ENCODE measurements around the gene C10orf67.

C10orf67 gene

DNA sequence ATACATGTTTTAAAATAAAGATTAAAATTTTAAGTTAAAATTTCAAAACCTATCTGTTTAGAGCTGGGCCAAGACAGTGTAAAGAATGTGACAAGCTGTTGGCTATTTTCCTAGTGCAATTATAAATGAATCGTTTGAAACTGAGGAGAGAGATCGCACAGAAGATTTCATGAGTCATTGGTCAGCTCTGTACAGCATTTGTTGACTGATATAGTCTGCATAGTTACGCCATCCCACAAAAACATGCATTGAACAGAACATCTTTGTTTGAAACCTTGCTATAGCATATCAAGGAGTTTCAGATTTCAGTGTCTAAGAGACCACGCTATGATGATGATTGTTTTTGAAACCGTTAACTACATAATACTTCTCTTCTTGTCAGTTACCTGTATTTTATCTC, 1.3 kb upstream of the C10orf67 start:
- no peaks in the 10 kb centered on the region for H4K20me1 ChIP-seq
- H3K27ac ChIP-seq = no peak overlapping the region
- TF ChIP-seq Cebpa-rat (IDR thresholded peaks at IDR 0.05) = no peak
- H3K4me1 ChIP-seq = peaks cover 5% of the 10 kb centered on the region; the same call in 1 of the 2 replicates
- no peaks in the 10 kb centered on the region for H3K36me3 ChIP-seq
- no peak overlapping the region for H3K4me2 ChIP-seq
- no peaks in the 10 kb centered on the region for H3K27me3 ChIP-seq
- no peak overlapping the region for H3K9ac ChIP-seq
- no peak overlapping the region for H3K4me3 ChIP-seq
- peaks cover 6% of the 10 kb centered on the region for H3K9me3 ChIP-seq

GRCh38 chr10:23343591-23344240, 881 bp downstream of the C10orf67 start:
- Histone ChIP-seq H3K4me1 (peaks cover 9% of the 10 kb centered on the region; the same call in 1 of the 2 replicates), H3K36me3 (no peaks in the 10 kb centered on the region), H3K27ac (no peak overlapping the region), H4K20me1 (no peaks in the 10 kb centered on the region), H3K4me3 (no peak overlapping the region), H3K9me3 (peaks cover 6% of the 10 kb centered on the region), H3K4me2 (no peak overlapping the region), H3K9ac (no peak overlapping the region), H3K27me3 (no peaks in the 10 kb centered on the region)
- TF ChIP-seq Cebpa-rat (IDR thresholded peaks at IDR 0.05) = no peak

- no peak overlapping the region for H3K27ac ChIP-seq
- H3K27me3 ChIP-seq = no peaks in the 10 kb centered on the region
- H3K4me2 ChIP-seq = no peak overlapping the region
- H4K20me1 ChIP-seq = no peaks in the 10 kb centered on the region
- no peak for TF ChIP-seq Cebpa-rat (IDR thresholded peaks at IDR 0.05)
- no peak overlapping the region for H3K9ac ChIP-seq
- H3K4me3 ChIP-seq = no peak overlapping the region
- H3K4me1 ChIP-seq = peaks cover 9% of the 10 kb centered on the region; the same call in 1 of the 2 replicates
- H3K36me3 ChIP-seq = no peaks in the 10 kb centered on the region
- H3K9me3 ChIP-seq = peaks cover 6% of the 10 kb centered on the region
Observed at GRCh38 chr10:23342213-23342884, 2.2 kb downstream of the C10orf67 start.

- Histone ChIP-seq H3K9me3 (peaks cover 6% of the 10 kb centered on the region), H3K4me3 (no peak overlapping the region), H3K4me1 (peaks cover 9% of the 10 kb centered on the region; the same call in 1 of the 2 replicates), H3K27ac (no peak overlapping the region), H3K27me3 (no peaks in the 10 kb centered on the region), H4K20me1 (no peaks in the 10 kb centered on the region), H3K9ac (no peak overlapping the region), H3K36me3 (no peaks in the 10 kb centered on the region), H3K4me2 (peak overlapping the region; percentile 21; the same call in 1 of the 2 replicates)
- TF ChIP-seq Cebpa-rat (IDR thresholded peaks at IDR 0.05) = no peak
Observed at GRCh38 chr10:23341004-23341403, 3.6 kb downstream of the C10orf67 start.

DNA sequence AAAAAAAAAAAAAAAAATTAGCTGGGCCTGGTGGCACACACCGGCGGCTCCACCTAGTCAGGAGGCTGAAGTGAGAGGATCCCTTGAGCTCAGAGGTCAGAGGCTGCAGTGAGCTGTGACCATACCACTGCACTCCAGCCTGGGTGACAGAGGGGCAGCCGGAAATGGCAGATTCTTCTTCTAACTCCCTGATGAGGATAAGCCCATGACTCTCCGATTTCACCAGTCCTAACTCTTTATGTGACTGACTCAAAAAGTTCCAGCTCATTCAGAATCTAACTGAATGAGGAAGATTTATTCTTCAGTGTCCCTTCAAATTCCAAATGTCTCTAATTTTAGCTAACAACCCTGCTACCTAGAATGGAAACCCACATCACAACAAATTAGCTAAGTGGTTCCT, 4.2 kb downstream of the C10orf67 start:
- Histone ChIP-seq H3K9me3 (peaks cover 6% of the 10 kb centered on the region), H4K20me1 (no peaks in the 10 kb centered on the region), H3K27me3 (no peaks in the 10 kb centered on the region), H3K4me2 (no peak overlapping the region), H3K4me3 (no peak overlapping the region), H3K27ac (no peak overlapping the region), H3K4me1 (peaks cover 9% of the 10 kb centered on the region; the same call in 1 of the 2 replicates), H3K36me3 (no peaks in the 10 kb centered on the region), H3K9ac (no peak overlapping the region)
- TF ChIP-seq Cebpa-rat (IDR thresholded peaks at IDR 0.05) = no peak

DNA sequence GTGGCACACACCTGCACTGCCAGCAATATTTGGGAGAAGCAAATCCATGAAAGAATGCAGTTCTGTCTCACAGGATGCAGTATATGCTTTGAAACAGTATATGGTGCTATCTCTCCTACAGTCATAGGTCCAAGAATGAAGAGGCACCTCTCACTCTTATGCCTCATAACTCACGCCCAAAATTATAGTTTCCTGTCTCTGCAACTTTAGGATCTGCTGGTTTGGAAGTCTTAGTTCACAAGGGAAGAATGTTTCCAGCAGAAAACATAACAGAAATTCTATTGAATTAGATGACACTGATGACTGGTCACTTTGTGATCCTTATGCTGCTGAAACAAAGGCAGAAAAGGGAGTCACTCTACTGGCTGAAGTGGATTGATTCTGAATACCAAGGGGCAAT, 5.7 kb downstream of the C10orf67 start:
- Histone ChIP-seq H4K20me1 (no peaks in the 10 kb centered on the region), H3K4me3 (no peak overlapping the region), H3K27ac (no peak overlapping the region), H3K9ac (no peak overlapping the region), H3K4me2 (no peak overlapping the region), H3K4me1 (peaks cover 9% of the 10 kb centered on the region; the same call in 1 of the 2 replicates), H3K9me3 (peaks cover 6% of the 10 kb centered on the region), H3K27me3 (no peaks in the 10 kb centered on the region), H3K36me3 (no peaks in the 10 kb centered on the region)
- TF ChIP-seq Cebpa-rat (IDR thresholded peaks at IDR 0.05) = no peak

DNA sequence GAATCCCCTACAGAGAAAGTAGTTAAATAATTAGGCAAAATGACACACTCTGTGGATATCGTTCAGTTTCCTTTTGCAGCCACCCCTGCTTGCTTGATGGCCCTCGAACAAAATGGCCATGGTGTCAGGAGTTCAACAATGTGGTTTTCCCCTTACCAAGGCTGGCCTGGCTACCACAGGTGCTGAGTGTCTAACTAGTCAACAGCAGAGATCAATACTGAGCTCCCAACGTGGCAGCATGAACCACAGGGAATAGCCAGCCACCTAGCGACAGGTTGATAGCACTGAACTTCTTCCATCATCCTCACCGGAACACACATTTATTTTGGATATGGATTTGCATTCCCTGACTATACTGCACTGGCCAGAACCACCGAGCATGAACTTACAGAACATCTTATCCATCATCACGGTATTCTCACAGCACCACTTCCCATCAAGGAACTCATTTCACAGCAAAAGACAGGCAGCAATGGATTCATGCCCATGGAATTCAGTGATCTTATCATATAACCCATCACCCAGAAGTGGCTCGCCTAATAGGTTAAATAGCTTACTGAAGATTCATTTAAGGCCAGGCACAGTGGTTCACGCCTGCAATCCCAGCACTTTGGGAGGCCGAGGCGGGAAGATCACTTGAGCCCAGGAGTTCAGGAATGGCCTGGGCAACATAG, 6.3 kb downstream of the C10orf67 start:
- no peak overlapping the region for H3K9ac ChIP-seq
- H3K9me3 ChIP-seq = peaks cover under 1% of the 10 kb centered on the region; the same call in 1 of the 2 replicates
- H3K4me2 ChIP-seq = no peak overlapping the region
- H3K4me1 ChIP-seq = peaks cover 9% of the 10 kb centered on the region; the same call in 1 of the 2 replicates
- no peak overlapping the region for H3K27ac ChIP-seq
- H4K20me1 ChIP-seq = no peaks in the 10 kb centered on the region
- H3K36me3 ChIP-seq = no peaks in the 10 kb centered on the region
- H3K4me3 ChIP-seq = no peak overlapping the region
- TF ChIP-seq Cebpa-rat (IDR thresholded peaks at IDR 0.05) = no peak
- no peaks in the 10 kb centered on the region for H3K27me3 ChIP-seq

DNA sequence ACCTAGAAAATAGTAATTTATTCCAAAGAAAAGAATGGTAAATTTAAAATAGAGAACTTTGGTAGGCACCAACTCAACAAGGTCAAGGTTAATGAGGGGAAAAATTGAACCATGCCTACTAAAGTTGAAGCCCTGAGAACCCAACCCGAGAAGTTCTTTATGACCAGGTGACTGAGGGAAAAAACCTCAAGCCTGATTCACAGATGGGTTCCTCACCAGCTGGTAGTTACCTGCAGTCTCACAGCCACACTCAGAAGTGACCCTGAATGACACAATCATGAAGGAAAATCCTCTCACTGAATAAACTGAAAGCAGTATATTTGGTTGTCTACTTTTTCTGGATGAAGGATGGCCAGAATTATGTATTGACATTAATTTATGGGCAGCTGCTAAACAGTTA, 7.0 kb downstream of the C10orf67 start:
- Histone ChIP-seq H3K27me3 (no peaks in the 10 kb centered on the region), H3K4me1 (peaks cover 9% of the 10 kb centered on the region; the same call in 1 of the 2 replicates), H3K9ac (no peak overlapping the region), H3K27ac (no peak overlapping the region), H4K20me1 (no peaks in the 10 kb centered on the region), H3K9me3 (no peaks in the 10 kb centered on the region), H3K4me3 (no peak overlapping the region), H3K36me3 (no peaks in the 10 kb centered on the region), H3K4me2 (no peak overlapping the region)
- no peak for TF ChIP-seq Cebpa-rat (IDR thresholded peaks at IDR 0.05)

DNA sequence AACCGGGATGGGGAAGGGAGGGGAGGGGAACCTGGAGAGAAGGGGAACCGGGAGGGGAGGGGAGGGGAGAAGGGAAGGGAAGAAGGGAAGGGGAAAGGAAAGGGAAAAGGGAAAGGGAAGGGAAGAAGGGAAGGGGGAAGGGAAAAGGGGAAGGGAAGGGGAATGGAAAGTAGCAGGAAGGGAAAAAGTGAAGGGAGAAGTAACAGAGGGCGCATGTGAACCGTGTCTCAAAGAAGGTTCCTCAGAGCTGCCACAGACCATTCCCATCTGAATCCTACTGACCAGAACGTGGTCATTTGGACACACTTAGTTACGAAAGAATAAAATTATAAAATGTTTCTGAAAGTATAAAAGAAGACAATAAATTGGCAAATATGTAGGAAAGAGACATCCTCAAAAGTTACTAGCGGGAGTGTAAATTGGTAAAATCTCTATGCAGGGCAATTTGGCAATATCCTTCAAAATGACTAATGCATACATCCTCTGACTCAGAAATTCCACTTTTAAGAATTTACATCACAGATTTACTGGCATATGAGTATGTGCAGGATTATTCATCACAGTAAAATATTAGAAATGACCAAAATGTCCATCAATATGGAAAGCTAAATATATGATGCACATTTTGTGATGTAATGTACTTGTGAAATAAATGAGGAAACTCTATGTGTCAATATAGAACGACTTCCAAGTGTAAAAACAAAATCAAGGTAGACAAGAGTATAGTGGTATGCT, 12.9 kb downstream of the C10orf67 start:
- H4K20me1 ChIP-seq = no peaks in the 10 kb centered on the region
- H3K4me1 ChIP-seq = no peaks in the 10 kb centered on the region
- H3K4me3 ChIP-seq = no peak overlapping the region
- peaks cover 5% of the 10 kb centered on the region for H3K9me3 ChIP-seq
- no peaks in the 10 kb centered on the region for H3K36me3 ChIP-seq
- no peaks in the 10 kb centered on the region for H3K27me3 ChIP-seq
- no peak for TF ChIP-seq Cebpa-rat (IDR thresholded peaks at IDR 0.05)
- H3K27ac ChIP-seq = no peak overlapping the region
- H3K4me2 ChIP-seq = no peak overlapping the region
- H3K9ac ChIP-seq = no peak overlapping the region
